ENCODE measurements around the gene RPS6KA5.

Gene RPS6KA5

GRCh38 chr14:90890322-90891020, 170.0 kb downstream of the RPS6KA5 start:
- DNase-seq (ENCODE audit: low spot score) = no peak
- POLR2A ChIA-PET (ENCODE audit: low non-redundant PET) = no interaction called here
- TF ChIP-seq CTCF (conservative IDR thresholded peaks at IDR 0.05; ENCODE audit: low read depth) = no peak
- CTCF ChIA-PET = interaction anchor here (0.8 kb wide), 1 partner anchor 9 kb away, joined by 3 read pairs; no protein-coding TSS in a partner anchor
- no peak overlapping the region for H3K27ac ChIP-seq

- ChIA-PET CTCF (interaction anchor here (0.6 kb wide), 1 partner anchor 16 kb away, joined by 4 read pairs; no protein-coding TSS in a partner anchor), POLR2A (ENCODE audit: low non-redundant PET) (no interaction called here)
- no peak for TF ChIP-seq CTCF (conservative IDR thresholded peaks at IDR 0.05; ENCODE audit: low read depth)
- no peak overlapping the region for H3K27ac ChIP-seq
- DNase-seq (ENCODE audit: low spot score) = no peak
These were observed 174.1 kb downstream of the RPS6KA5 start for GRCh38 chr14:90886297-90886815.

- no peak for TF ChIP-seq CTCF (conservative IDR thresholded peaks at IDR 0.05; ENCODE audit: low read depth)
- POLR2A ChIA-PET (ENCODE audit: low non-redundant PET) = no interaction called here
- CTCF ChIA-PET = interaction anchor here (0.7 to 0.9 kb wide), 3 partner anchors 17 to 170 kb away, joined by 3 to 8 read pairs (median 4); no protein-coding TSS in a partner anchor
- H3K27ac ChIP-seq = no peak overlapping the region
- peak; percentile 22 for DNase-seq (ENCODE audit: low spot score)
These were observed 176.7 kb downstream of the RPS6KA5 start for GRCh38 chr14:90883782-90884181.

- H3K27ac ChIP-seq = no peak overlapping the region
- DNase-seq (ENCODE audit: low spot score) = no peak
- TF ChIP-seq CTCF (conservative IDR thresholded peaks at IDR 0.05; ENCODE audit: low read depth) = no peak
- ChIA-PET CTCF (interaction anchor here (0.7 to 0.9 kb wide), 2 partner anchors 16 to 45 kb away, joined by 3 to 4 read pairs; no protein-coding TSS in a partner anchor), POLR2A (ENCODE audit: low non-redundant PET) (no interaction called here)
These were observed 177.2 kb downstream of the RPS6KA5 start for GRCh38 chr14:90883197-90883596.

GRCh38 chr14:90880282-90880681, 180.2 kb downstream of the RPS6KA5 start:
- ChIA-PET POLR2A (ENCODE audit: low non-redundant PET) (no interaction called here), CTCF (no interaction called here)
- no peak for DNase-seq (ENCODE audit: low spot score)
- no peak overlapping the region for H3K27ac ChIP-seq
- TF ChIP-seq CTCF (conservative IDR thresholded peaks at IDR 0.05; ENCODE audit: low read depth) = no peak

DNA sequence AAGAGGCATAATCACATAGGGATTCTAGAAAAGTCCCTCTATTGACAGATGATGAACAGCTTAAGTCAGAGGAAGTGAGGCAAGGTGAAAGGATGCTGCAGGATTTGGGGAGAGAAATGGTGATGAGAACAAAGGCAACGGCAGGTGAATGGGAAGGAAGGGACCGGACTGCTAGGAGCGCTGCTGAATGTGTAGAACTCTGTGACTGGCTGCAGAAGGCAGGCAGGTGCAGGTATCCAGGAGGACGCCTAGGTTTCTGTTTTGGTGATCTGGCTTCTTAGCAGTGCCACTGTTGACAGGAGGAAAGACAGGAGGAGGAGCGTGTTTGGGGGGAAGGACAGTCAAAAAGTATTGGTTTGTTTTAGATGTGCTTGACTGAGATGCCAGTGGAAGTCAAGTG, 185.8 kb downstream of the RPS6KA5 start:
- DNase-seq (ENCODE audit: low spot score) = no peak
- ChIA-PET CTCF (no interaction called here), POLR2A (ENCODE audit: low non-redundant PET) (no interaction called here)
- H3K27ac ChIP-seq = no peak overlapping the region
- TF ChIP-seq CTCF (conservative IDR thresholded peaks at IDR 0.05; ENCODE audit: low read depth) = no peak
